ENCODE measurements around the gene UNC45B.

UNC45B gene

GRCh38 chr17:35154196-35155165, 6.9 kb downstream of the UNC45B start:
- no peak for DNase-seq (ENCODE audit: extremely low read depth, low read depth)
- TF ChIP-seq CTCF (IDR thresholded peaks at IDR 0.05; ENCODE audit: low read depth, low read length), result no peak

GRCh38 chr17:35155246-35155645, 7.6 kb downstream of the UNC45B start:
- DNase-seq (ENCODE audit: extremely low read depth, low read depth), result no peak
- no peak for TF ChIP-seq CTCF (IDR thresholded peaks at IDR 0.05; ENCODE audit: low read depth, low read length)

GRCh38 chr17:35159940-35160339, 12.3 kb downstream of the UNC45B start:
- no peak for DNase-seq (ENCODE audit: extremely low read depth, low read depth)
- TF ChIP-seq CTCF (IDR thresholded peaks at IDR 0.05; ENCODE audit: low read depth, low read length), result no peak

GRCh38 chr17:35160354-35161201, 13.0 kb downstream of the UNC45B start:
- TF ChIP-seq CTCF (IDR thresholded peaks at IDR 0.05; ENCODE audit: low read depth, low read length), result no peak

GRCh38 chr17:35161281-35161761, 13.7 kb downstream of the UNC45B start:
- no peak for DNase-seq (ENCODE audit: extremely low read depth, low read depth)
- no peak for TF ChIP-seq CTCF (IDR thresholded peaks at IDR 0.05; ENCODE audit: low read depth, low read length)

More at GRCh38 chr17:35160354-35161201, 13.0 kb downstream of the UNC45B start:
- DNase-seq (ENCODE audit: extremely low read depth, low read depth), result no peak

GRCh38 chr17:35162755-35163154, 15.1 kb downstream of the UNC45B start:
- no peak for DNase-seq (ENCODE audit: extremely low read depth, low read depth)
- TF ChIP-seq CTCF (IDR thresholded peaks at IDR 0.05; ENCODE audit: low read depth, low read length), result no peak

Data from AG09319 (cell line).